HG03045 (cell line): ENCODE measurements around the gene ATAT1.
"Not testable (repeated sequence)": the region's sequence is repeated elsewhere in the genome, so short reads cannot be mapped to it uniquely, and the experiment has no call there.

Experiments
- ATAC-seq: cut with Tn5 transposase; IDR thresholded peaks from one replicate; pipeline ENCODE4 v1.9.1; 2021; ENCODE audit warnings: mild to moderate bottlenecking, moderate library complexity; ENCODE audit not compliant: unreplicated experiment

Gene ATAT1

DNA sequence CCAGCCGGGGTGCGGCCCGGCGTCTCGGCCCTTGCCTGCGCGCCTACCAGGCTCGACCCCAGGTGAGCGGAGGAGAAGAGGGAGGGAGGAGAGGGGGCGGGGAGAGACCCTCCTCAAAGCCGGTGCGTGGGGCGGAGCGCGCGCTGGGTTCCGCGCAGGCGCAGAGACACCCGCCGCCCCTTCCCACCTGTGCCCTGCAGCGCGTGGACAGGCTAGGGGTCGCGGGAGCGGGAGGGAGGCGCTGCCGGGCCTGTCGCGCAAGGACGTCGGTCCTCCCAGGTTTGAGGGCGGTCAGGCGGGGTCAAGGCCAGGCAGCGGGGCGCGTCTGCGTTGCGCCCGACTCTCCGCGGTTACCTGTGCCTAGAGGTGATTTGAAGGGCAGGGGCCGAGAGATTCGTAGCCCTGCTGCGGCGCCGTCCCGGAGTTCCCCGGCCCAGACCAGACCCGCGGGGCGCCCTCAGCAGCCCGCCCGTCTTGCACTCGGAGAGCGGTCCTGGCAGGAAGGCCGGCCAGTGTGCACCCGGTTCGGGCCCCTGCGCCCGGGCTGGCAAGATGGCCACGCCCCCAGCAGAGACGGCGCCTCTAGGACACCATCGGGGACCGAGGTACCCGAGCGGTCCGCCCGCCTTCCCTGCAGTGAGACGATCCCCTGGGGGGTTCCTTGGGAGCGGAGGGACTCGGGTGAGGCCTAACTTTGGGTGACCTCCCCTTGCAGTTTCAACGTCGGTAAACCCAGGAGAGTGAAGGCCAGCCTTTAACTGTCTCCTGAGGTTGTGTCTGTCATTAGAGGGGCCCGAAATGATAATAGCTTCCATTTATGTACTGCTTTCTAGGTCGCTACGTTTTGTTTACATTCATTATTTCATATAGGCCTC lies 20.8 kb downstream of the ATAT1 start:
- ATAC-seq: peak; percentile 66

DNA sequence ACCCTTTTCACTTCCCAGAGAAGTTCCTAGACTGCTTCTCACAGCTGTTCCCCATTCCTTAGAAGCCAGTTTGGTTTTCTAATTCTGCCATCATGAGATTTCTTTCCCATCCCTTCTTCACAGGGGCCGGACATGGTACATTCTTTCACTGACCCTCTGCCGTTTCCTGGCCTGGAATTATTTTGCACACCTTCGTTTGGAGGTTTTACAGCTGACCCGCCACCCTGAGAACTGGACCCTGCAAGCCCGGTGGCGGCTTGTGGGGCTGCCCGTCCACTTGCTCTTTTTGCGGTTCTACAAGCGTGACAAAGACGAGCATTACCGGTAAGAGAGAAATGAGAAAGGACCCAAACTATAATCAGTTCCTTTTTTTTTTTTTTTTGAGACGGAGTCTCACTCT lies 24.5 kb downstream of the ATAT1 start:
- ATAC-seq: no peak

DNA sequence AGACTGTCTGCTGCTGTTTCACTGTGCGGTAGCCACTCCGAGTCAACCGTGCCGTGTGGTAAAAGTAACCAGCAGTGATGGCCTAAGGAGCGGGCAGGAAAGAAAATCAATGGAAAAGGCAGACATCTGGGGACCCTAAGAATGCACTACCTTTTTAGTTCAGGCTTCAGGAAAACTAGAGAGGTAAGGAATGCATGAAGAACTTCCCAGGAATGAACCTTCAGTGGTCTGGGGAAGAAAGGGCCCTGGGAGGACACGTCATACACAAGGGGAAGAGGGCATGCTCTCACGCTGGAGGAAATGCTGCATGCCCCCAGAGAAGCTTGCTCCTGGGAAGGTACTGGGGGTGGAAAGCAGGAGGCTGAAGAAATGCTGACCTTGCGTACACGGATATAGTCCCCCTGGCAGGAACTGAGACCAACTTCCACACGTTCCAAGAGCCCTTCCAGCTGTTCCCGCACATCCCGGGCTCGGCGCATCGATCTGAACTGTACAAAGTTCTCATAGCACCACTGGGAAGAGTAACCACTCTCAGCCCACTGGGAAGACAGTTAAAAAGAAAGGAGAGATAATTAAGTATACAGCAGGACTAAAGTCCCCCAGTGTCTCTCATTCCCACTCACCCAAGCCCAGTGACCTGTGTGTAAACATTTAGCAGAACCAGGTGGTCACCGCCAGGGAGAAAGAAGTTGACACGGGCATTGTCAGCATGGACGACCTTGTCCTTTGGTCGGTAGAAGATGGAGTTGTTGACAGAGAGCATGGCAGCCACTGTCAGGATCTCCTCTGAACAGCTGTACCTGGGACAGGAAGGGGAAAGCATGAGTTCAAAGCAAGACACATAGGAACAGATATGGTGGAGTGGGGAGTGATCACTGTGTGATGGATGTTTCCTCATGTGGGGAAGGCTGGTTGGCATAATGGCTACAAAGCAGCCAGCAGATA lies 28.4 kb downstream of the ATAT1 start:
- no peak for ATAC-seq

DNA sequence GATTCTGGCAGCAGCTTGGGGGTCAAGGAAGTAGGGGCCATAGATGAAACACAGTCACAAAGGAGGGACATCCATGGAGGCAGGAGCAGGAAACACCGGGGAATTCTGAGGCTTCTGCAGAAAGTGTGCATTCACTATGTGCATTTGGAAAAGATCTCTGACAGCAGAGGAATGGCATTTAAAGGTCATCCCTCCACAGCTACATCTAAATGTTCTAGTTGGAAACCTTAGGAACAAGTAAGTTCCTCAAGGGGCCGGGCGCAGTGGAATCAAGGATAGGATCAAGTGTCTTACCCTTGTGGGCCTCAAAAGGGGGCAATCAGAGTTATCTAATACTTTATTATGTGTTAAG lies 29.0 kb downstream of the ATAT1 start:
- no peak for ATAC-seq

DNA sequence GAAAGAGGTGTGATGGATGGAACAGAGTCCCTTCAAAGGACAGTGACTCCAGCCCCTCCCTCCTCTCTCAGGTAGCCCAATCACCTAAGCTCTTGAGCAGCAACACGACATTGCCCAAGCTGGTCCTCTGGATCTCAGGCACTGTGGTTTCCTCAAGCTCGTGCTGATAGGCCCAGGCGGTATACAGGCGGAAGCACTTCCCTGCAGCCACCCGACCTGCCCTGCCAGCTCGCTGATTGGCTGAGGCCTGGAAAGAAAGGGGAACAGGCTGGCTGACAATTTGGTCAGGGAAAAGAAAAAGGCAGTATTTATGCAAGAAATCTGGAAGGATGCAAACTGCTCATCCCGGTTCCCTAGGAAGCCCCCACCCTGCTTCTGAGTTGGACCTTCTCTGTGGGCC lies 29.8 kb downstream of the ATAT1 start:
- no peak for ATAC-seq

DNA sequence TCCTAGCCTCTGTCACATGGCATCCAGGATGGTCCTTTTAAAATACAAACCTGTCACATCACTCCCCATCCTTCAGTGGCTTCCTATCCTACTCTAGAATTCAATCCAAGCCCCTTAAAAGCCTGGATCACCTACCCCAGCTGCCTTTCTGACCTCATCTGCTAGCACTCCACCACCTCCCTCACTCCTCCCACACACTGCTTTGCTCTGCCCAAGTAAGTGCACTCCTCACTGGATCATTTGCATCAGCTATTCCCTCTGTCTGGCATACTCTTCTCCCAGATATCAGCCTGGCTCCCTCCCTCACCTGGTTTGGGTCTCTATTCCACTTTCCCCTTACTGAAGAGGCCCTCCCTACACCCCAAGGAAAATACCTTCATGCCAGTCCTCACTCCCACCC lies 30.8 kb downstream of the ATAT1 start:
- ATAC-seq: no peak

DNA sequence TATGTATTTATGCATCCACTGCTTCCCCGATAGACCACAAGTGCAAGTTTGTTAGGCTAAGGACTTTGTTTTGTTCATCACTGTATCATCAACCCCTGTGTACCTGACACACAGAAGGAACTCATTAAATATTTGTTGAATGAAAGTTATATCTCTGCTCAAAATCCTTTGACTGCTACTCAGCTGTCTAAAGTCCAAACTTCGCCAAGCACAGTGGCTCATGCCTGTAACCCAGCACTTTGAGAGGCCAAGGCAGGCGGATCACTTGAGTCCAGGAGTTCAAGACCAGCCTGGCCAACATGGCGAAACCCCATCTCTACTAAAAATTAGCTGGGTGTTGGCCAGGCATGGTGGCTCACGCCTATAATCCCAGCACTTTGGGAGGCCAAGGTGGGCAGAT lies 31.2 kb downstream of the ATAT1 start:
- ATAC-seq: not testable (repeated sequence)

DNA sequence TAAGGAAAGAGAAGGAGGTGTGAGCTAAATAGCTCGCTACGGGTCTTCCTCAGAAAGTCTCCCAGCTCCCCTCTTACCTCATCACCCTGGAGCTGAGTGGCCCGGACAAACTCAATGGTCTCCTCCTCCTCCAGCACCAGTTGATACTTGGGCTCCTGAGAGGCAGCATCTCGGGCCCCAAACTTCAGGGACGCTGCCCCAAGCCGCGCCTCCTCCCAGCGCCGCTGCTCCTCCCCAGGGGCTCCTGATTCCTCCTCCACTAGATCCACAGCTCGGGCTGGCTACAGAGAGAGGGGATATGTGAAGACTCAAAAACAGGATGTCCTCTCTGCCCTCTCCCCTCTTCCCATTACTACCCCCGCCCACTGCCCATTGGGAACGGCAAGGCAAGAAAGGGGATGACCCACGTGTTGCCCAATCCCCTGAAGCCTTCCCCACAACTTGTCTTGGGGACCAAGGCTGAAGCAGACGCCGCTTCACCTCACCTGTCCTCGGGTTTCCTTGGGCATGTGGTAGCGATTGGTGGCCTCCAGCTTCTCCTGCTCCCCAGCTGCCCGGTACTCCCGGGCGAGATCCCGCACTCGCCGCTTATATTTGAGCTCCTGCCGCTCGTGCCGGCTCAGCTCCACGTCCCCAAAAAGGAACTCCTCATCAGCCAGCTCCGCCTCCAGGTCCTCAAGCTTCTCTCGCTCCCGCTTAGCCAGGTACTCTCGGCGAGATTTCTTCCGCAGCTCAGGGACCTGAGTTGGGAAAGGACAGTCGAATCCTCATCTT lies 38.5 kb downstream of the ATAT1 start:
- no peak for ATAC-seq

DNA sequence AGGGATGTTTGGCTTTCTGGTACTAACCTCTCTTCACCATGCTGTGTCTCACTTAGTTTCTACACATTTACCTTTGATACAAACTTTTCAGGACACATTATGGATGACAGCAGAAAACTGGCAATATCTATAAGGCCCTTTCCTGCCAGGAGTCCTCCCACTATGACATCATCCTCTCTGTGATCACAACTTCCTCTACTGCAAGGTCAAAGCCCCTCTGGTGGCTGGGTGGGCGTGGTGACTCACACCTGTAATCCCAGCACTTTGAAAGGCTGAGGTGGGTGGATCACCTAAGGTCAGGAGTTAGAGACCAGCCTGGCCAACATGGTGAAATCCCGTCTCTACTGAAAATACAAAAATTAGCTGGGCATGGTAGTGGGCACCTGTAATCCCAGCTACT lies 39.6 kb downstream of the ATAT1 start:
- not testable (repeated sequence) for ATAC-seq

DNA sequence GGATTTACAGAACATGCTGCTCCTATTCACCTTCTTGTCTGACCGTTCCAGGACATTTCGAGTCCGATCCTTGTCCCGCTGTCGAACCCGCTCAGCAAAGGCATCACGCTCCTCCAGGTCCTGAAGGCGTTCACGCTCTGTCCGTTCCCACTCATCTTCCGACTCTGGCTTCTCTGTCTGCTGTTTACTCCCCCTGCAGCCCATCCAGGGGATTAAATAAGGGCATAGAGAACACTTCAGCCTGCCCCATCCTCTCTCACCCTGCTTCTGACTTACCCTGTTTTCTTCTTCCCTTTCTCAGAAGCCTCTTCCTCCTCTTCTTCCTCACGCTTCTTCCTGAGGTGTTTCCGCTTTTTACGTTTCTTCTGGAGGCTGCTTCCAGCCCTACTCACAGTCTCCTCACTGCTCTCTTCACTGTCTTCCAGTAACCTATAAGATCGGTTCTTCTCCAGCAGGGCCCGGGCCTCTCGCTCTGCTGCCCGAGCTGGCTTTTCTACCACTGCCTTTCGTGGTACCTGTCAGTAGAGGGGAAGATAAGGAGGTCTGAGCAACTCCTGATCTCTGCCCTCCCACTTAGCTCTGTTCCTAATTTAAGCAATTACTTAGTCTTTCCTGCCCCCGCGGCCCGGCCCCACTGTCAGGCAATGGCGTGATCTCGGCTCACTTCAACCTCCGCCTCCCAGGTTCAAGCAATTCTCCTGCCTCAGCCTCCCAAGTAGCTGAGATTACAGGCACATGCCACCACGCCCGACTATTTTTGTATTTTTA lies 44.3 kb downstream of the ATAT1 start:
- no peak for ATAC-seq

DNA sequence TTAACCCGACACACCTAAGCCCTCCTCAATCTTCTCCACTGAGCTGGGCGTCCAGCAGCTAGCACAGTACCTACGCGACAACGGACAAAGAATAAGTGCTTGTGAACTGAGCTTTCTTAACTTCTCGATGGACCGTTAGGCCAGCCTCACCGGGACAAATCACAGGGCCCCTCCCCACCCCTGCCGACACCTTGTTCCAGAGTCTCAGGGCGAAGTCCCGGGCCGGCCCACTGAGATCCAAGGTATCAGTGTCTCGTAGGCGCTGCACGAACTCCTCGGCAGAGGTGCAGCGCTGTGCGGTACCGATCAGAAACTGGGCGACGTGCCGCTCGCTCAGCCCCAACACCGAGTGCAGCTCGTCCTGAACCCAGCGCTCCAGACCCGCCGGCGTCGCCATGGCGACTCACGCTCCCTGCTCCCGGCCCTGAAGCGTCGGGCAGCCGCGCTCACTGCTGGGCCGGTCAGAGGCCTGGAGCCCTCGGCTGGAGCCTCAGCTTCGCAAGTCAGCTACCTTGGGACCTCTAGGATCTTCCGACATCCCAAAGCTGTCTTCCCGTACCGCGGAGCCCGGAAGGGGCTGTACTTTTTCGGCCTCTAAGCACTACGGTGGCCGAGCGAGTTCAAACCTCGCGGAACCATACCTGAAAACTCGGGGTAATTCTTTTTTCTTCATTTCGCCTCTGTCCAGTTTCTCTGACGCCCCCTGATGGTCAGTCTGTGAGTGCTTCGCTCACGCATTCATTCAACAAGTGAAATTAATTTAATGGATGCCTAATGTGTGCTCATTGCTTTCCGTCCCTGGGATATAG lies 46.0 kb downstream of the ATAT1 start, which contains the start of gene DHX16:
Gene DHX16 (minus strand): TSS at position 562 of the 809 bp plus-strand sequence. CDS start 165 bp downstream, at position 397.
- ATAC-seq: peak; percentile 67

DNA sequence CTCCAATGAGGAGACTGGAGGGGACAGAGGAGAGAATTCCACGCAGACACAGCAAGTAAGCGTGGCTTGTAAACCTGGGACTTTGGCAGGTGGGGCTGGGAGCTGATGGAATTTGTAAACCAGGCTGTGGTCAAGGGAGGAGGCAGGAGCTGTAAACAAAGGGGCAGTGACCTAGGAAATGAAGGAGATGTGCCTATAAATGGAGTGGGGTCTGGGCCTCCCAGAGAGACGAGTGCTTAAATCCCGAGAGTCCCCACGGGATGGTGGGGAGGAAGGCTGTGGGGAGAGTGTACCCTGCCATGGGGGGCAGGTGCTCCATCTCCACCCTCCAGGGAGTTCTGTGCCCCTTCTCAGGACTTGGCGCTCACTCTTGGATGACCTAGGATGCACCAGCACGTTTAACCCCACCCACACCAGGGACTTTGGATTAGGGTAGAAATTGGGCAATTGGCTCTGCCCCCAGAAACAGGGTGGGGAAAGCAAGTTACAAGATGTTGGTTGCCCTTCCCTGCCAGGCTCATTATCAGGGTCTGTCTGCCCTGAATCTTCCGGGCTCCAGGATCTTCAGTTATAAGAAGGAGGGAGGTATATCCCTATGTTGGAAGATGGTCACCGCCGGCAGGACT lies 50.1 kb downstream of the ATAT1 start:
- ATAC-seq: no peak

DNA sequence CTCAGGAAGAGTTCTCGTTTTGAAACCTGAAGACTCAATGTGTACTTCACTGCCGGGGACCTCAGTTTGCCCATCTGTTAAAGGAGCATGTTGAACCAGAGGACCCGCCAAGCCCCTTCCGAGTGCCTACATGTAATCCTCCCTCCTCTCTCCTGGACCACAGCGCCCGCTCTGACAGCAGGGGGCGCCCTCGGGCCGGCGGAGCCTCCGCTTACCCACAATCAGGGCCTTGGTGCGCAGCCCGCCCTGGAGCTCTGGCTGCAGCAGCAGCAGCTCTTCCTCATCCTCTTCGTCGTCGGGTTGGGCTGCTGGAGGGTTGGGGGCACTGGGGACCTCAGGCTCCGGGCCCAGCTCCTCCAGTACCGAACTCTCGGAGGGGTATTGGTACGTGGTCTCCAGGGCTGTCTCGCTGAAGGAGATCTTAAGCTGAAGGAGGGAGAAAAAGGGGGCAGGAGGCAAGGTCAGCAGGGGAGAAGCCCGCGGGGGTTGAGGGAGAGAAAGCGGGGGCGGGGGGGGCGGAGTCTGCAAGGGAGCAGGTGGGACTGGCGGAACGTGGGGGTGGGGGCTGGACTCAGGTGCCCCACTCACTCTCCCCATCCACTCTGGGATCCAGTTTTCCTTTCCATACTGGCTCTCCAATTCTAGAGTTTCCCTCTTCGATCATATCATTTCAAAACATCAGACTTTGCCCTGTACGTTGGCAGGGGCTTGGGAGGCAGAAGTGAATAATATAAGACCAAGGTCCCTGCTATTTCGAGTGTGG lies 52.5 kb downstream of the ATAT1 start:
- ATAC-seq: peak; percentile 35

DNA sequence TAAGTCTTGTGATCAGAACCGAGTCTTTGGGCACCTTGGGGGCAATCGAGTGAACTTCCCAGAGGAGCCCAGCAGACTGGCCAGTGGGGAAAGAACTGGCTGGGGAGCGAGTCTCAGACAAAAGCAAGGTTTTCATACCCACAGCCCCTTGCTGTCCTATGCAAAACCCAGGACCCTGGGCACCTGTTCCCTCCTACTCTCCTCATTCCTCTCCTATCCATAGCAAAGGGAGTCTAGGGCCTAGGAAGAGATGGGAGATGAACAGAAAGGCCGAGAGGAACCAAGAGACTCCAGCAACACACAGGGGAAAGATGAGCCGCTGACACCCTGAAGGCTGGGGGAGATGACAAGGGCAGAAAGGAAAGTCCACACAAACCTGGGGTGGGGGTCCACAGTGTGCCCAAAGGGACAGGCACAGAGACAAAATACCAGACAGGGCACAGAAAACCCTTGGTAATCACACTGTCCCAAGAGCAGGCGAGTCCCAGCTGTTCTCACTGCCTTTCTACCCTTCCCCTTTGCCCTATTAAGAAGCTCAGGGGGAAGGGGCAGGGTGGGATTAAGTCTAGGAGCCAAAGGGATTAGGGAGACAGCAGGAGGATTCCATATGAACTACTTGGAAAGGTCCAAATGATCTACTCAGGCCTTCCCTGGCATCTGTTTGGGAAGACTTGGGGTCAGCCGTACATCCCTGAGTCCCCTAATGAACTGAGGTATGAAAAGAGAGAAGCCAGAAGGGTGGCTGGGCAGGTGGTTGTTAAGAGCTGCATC lies 53.3 kb downstream of the ATAT1 start:
- ATAC-seq: no peak

DNA sequence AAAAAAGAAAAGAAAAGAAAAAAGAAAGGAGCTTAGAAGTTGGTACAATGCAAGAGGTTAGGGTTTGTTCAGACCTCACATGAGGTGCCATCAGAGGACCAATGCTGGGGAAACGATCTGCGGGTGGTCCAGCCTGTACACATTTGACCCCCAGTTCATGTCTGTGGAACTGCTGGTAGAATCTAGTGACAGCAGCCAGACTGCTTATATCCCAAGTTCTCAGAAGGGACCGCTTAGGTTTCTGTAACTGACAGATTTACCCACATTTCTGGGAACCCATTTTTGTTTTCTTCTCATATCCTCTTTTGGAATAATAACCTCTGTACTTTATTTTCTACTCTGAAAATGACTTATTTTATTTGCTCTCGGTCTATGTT lies 55.1 kb downstream of the ATAT1 start:
- ATAC-seq: no peak

DNA sequence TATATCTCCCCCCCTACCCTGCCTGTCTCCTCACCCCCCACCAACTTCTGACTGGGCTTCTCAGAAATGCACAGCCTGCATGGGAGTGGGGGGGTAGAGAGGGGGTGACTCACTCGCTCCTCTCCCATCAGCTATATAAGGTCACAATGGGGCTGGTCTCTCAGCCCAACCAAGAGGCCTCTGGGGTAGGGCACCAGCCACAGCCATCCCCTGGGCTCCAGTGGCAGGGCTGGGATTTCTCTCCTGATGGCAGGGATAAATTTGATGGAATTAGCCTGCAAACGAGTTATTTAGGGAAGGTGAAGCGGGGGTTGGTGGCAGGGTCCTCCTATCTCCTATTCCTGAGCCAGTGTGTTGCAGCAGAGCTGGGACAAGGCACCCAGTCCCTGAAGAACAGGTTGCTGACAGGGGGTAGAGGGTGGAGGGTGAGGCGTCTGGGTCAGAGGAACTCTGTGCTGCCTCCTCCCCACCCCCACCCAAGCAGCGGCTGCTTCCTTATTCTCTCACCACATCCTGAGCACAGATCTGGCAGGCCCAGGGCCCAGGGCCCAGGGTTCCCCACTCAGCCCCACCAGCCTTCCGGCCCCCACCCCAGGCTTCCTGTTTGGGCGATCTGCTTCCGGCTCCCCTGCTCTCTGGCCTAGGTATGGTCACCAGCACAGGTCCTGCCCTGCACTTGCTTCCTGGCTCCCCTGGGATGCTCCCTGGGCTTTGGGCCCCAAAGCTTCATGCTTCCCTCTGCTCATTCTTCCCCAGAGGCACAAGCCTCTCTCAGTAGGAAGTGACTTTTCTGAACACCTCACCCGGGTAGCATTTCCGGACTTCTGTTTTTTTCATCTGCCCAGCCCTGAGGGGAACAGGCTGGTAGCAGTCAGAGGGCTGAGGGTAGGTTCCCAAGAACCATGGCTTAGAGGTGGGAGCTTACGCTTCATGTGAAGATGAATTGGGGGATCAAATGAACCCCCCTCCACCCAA lies 55.8 kb downstream of the ATAT1 start:
- ATAC-seq: peak; percentile 35
